Natural killer cell (primary cell): ENCODE measurements around the gene ZFTA. TPM values are rescaled to one million over a fixed set of nuclear protein-coding genes. Genes with fewer than 3 reads are reported as not detected.

Source experiments
- ATAC-seq, 3 donors: fragments of 150-1000 bp in 2 of 3; fragments of 200-7000 bp in 1 of 3; cut with Tn5 transposase; 1 replicate in 1 of 3; 2 replicates in 2 of 3; pipeline ENCODE4 v1.10.0; 2021; ENCODE audit warnings: mild to moderate bottlenecking in 2 of 3, moderate library complexity in 2 of 3
- DNase-seq, 2 donors: peaks; one replicate each; pipeline versions ENCODE4 v3.0.0 to v3.0.0-alpha.2; 2013 to 2021; ENCODE audit warnings: mixed read lengths in 1 of 2
- H3K27ac ChIP-seq: one replicate; pipeline ENCODE4 v1.5.1; 2013; ENCODE audit warnings: mild to moderate bottlenecking, low read length
- H3K27me3 ChIP-seq: one replicate; pipeline ENCODE4 v1.6.1; 2013; ENCODE audit warnings: low read length; ENCODE audit not compliant: control insufficient read depth, insufficient read depth
- H3K36me3 ChIP-seq: one replicate; pipeline ENCODE4 v1.6.1; 2013; ENCODE audit warnings: low read length; ENCODE audit not compliant: control insufficient read depth, insufficient read depth
- H3K4me1 ChIP-seq: one replicate; pipeline ENCODE4 v1.6.1; 2013; ENCODE audit warnings: low read length; ENCODE audit not compliant: control insufficient read depth, insufficient read depth
- H3K4me3 ChIP-seq: one replicate; pipeline ENCODE4 v1.5.1; 2013; ENCODE audit warnings: low read length
- H3K9me3 ChIP-seq: one replicate; pipeline ENCODE4 v1.6.1; 2013; ENCODE audit warnings: low read length; ENCODE audit not compliant: control insufficient read depth, insufficient read depth
- H3K27ac Mint-ChIP-seq, 2 donors: one replicate each; pipeline ENCODE4 v1.8.0; 2022; ENCODE audit warnings: mild to moderate bottlenecking in 2 of 2, mixed read lengths in 2 of 2, moderate library complexity in 1 of 2
- H3K27me3 Mint-ChIP-seq, 2 donors: one replicate each; pipeline ENCODE4 v1.8.0; 2022; ENCODE audit warnings: low read depth in 2 of 2, mixed read lengths in 2 of 2
- H3K36me3 Mint-ChIP-seq: one replicate; pipeline ENCODE4 v1.8.0; 2022; ENCODE audit warnings: mixed read lengths
- H3K4me1 Mint-ChIP-seq, 2 donors: one replicate each; pipeline ENCODE4 v1.8.0; 2022; ENCODE audit warnings: mixed read lengths in 2 of 2
- H3K4me3 Mint-ChIP-seq: one replicate; pipeline ENCODE4 v1.8.0; 2022; ENCODE audit warnings: mild to moderate bottlenecking, moderate library complexity, mixed read lengths
- H3K9me3 Mint-ChIP-seq, 2 donors: one replicate each; pipeline ENCODE4 v1.8.0; 2022; ENCODE audit warnings: mixed read lengths in 2 of 2
- WGBS: methylation state at CpG from one replicate; pipeline ENCODE4 v1.1.7; 2013; ENCODE audit warnings: missing lambda C conversion rate; ENCODE audit not compliant: insufficient coverage; 5-methylcytosine and 5-hydroxymethylcytosine counted together
- intact Hi-C: fragments of 100-400 bp; cut with micrococcal nuclease; formaldehyde crosslinking; loops from one replicate; pipeline ENCODE4 v1.14.2; 2022
- total RNA-seq, 4 donors: library from RNA; stranded (reverse); fragments of 120-200 nt in 1 of 4; gene quantifications; one replicate each; pipeline versions ENCODE4 v1.2.3 to v1.2.4, GENCODE V29; 2013 to 2022
- TF ChIP-seq, protein P1 (sequence below): fragments of 200-600 bp; IDR thresholded peaks from one replicate; pipeline ENCODE4 v1.8.0; 2022; ENCODE audit warnings: antibody characterized with exemption

Gene ZFTA
- total RNA-seq, 3 donors from 2014 or later (not counting 1 experiment from before 2014, with no cell fraction given), result 3.7 to 5.3 (median 4.8) TPM

DNA sequence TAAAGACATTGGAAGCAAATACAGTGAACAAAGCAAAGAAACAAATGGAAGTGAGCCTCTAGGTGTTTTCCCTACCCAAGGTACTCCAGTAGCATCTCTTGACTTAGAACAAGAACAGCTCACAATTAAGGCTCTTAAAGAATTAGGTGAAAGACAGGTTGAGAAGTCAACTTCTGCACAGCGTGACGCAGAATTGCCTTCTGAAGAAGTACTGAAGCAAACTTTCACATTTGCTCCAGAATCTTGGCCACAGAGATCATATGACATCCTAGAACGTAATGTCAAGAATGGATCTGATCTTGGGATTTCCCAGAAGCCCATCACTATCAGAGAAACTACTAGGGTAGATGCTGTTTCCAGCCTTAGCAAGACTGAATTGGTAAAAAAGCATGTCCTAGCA, 48.0 kb downstream of the ZFTA start:
- no peaks in the 10 kb centered on the region for H3K9me3 Mint-ChIP-seq
- no peak overlapping the region for H3K27ac ChIP-seq
- WGBS, result 98% methylated on average over 3 of the region's 3 CpGs
- TF ChIP-seq, protein P1, sequence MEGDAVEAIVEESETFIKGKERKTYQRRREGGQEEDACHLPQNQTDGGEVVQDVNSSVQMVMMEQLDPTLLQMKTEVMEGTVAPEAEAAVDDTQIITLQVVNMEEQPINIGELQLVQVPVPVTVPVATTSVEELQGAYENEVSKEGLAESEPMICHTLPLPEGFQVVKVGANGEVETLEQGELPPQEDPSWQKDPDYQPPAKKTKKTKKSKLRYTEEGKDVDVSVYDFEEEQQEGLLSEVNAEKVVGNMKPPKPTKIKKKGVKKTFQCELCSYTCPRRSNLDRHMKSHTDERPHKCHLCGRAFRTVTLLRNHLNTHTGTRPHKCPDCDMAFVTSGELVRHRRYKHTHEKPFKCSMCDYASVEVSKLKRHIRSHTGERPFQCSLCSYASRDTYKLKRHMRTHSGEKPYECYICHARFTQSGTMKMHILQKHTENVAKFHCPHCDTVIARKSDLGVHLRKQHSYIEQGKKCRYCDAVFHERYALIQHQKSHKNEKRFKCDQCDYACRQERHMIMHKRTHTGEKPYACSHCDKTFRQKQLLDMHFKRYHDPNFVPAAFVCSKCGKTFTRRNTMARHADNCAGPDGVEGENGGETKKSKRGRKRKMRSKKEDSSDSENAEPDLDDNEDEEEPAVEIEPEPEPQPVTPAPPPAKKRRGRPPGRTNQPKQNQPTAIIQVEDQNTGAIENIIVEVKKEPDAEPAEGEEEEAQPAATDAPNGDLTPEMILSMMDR, result no peak
- H3K27me3 ChIP-seq, result no peaks in the 10 kb centered on the region
- no peak for DNase-seq
- H3K36me3 Mint-ChIP-seq, result no peaks in the 10 kb centered on the region
- H3K9me3 ChIP-seq, result no peaks in the 10 kb centered on the region
- H3K4me1 ChIP-seq, result no peaks in the 10 kb centered on the region
- H3K36me3 ChIP-seq, result no peaks in the 10 kb centered on the region
- no peak for ATAC-seq
- peaks cover 0 to 5% of the 10 kb centered on the region in 2 donors for H3K4me1 Mint-ChIP-seq
- H3K4me3 ChIP-seq, result no peak overlapping the region
- H3K27ac Mint-ChIP-seq, result no peak overlapping the region
- no peaks in the 10 kb centered on the region for H3K27me3 Mint-ChIP-seq
- intact Hi-C loops, result no loop called here
- H3K4me3 Mint-ChIP-seq, result no peak overlapping the region

DNA sequence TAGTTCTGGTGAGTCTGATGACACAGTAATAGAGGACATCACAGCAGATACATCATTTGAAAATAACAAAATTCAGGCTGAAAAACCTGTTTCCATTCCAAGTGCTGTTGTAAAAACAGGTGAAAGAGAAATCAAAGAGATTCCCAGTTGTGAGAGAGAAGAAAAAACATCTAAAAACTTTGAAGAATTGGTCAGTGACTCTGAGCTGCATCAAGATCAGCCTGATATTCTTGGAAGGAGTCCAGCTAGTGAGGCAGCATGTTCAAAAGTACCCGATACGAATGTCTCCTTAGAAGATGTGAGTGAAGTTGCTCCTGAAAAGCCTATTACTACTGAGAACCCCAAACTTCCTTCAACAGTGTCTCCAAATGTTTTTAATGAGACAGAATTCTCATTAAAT, 48.6 kb downstream of the ZFTA start:
- no peak overlapping the region for H3K4me3 Mint-ChIP-seq
- whole genome bisulfite sequencing, result 90% methylated on average over 2 of the region's 2 CpGs
- intact Hi-C loops, result no loop called here

DNA sequence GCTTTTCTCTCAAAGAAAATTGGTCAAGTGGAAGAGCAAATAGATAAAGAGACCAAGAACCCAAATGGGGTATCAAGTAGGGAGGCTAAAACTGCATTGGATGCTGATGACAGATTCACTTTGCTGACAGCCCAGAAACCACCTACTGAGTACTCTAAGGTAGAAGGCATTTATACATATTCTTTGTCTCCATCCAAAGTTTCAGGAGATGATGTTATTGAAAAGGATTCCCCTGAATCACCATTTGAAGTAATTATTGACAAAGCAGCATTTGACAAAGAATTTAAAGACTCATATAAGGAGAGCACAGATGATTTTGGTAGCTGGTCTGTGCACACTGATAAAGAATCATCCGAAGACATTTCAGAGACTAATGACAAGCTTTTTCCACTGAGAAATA, 49.6 kb downstream of the ZFTA start:
- no peaks in the 10 kb centered on the region for H3K36me3 Mint-ChIP-seq
- no peaks in the 10 kb centered on the region for H3K36me3 ChIP-seq
- H3K27ac ChIP-seq, result no peak overlapping the region
- TF ChIP-seq, protein P1, result no peak
- intact Hi-C loops, result no loop called here
- peaks cover 0 to 5% of the 10 kb centered on the region in 2 donors for H3K4me1 Mint-ChIP-seq
- H3K27me3 Mint-ChIP-seq, result no peaks in the 10 kb centered on the region
- DNase-seq, result no peak
- H3K27me3 ChIP-seq, result no peaks in the 10 kb centered on the region
- no peak overlapping the region for H3K4me3 Mint-ChIP-seq
- ATAC-seq, result no peak
- no peak overlapping the region for H3K4me3 ChIP-seq
- H3K9me3 ChIP-seq, result no peaks in the 10 kb centered on the region
- no peak overlapping the region for H3K27ac Mint-ChIP-seq
- H3K4me1 ChIP-seq, result no peaks in the 10 kb centered on the region
- 93% methylated on average over 1 of the region's 1 CpG for WGBS
- no peaks in the 10 kb centered on the region for H3K9me3 Mint-ChIP-seq

More for the DNA sequence above, 48.6 kb downstream of the ZFTA start:
- Histone ChIP-seq H3K4me1 (no peaks in the 10 kb centered on the region), H3K9me3 (no peaks in the 10 kb centered on the region), H3K27me3 (no peaks in the 10 kb centered on the region), H3K4me3 (no peak overlapping the region), H3K27ac (no peak overlapping the region), H3K36me3 (no peaks in the 10 kb centered on the region)
- TF ChIP-seq, protein P1, result no peak
- H3K9me3 Mint-ChIP-seq, result no peaks in the 10 kb centered on the region
- DNase-seq (no peak), ATAC-seq (no peak)
- H3K27me3 Mint-ChIP-seq, result no peaks in the 10 kb centered on the region
- H3K36me3 Mint-ChIP-seq, result no peaks in the 10 kb centered on the region
- no peak overlapping the region for H3K27ac Mint-ChIP-seq
- H3K4me1 Mint-ChIP-seq, result peaks cover 0 to 5% of the 10 kb centered on the region in 2 donors

Other genes with a start within 250 kb of the ZFTA start
- 100 to 1,000 TPM; 204 to 215 (median 210) TPM for gene PLAAT4, start 232.0 kb downstream of the ZFTA start, total RNA-seq
- gene PLAAT2, start 205.4 kb downstream of the ZFTA start, total RNA-seq, result 1 to 10 TPM; 1.6 to 5.6 (median 4.6) TPM
- gene PLAAT3, start 154.3 kb downstream of the ZFTA start, total RNA-seq, result 10 to 100 TPM; 32.5 to 34.1 (median 34.1) TPM
- 10 to 100 TPM; 35.7 to 46.8 (median 41.6) TPM for gene ATL3, start 97.4 kb downstream of the ZFTA start, total RNA-seq
- gene RTN3, start 87.3 kb downstream of the ZFTA start, total RNA-seq, result 10 to 100 TPM; 36.9 to 43.0 (median 37.6) TPM
- gene SPINDOC, start 44.7 kb upstream of the ZFTA start, total RNA-seq, result 10 to 100 TPM; 15.6 to 25.3 (median 21.1) TPM
- 10 to 100 TPM; 63.8 to 88.4 (median 80.2) TPM for gene MARK2, start 70.3 kb upstream of the ZFTA start, total RNA-seq
- not detected for gene RCOR2, start 148.4 kb upstream of the ZFTA start, total RNA-seq
- 10 to 100 TPM; 44.8 to 72.1 (median 57.4) TPM for gene NAA40, start 170.2 kb upstream of the ZFTA start, total RNA-seq
- gene COX8A, start 205.8 kb upstream of the ZFTA start, total RNA-seq, result 100 to 1,000 TPM; 143 to 166 (median 145) TPM
- gene OTUB1, start 217.7 kb upstream of the ZFTA start, total RNA-seq, result 10 to 100 TPM; 73.6 to 88.9 (median 82.4) TPM